ENCODE results near the gene MIEF2. TPM values are rescaled to one million over a fixed set of nuclear protein-coding genes. Genes with fewer than 3 reads are reported as not detected.

Gene MIEF2
- total and polyA plus RNA-seq, 8 donors, result 2.1 to 254 (median 9.1) TPM

- TF ChIP-seq CTCF (IDR thresholded peaks at IDR 0.05) (no peak), EP300 (IDR thresholded peaks at IDR 0.05) (no peak), POLR2AphosphoS5 (IDR thresholded peaks at IDR 0.05) (no peak), POLR2A (IDR thresholded peaks at IDR 0.05) (no peak)
- H3K4me3 ChIP-seq, result no peak overlapping the region
- peak in 1 of 2 donors; percentile 52 for DNase-seq
- no peaks in the 10 kb centered on the region for H3K27me3 ChIP-seq
- WGBS, 5 donors, result 66 to 74% (median 74%) methylated on average over 7 to 9 of the region's 9 CpGs
- peaks cover 13 to 46% (median 41%) of the 10 kb centered on the region in 4 donors for H3K36me3 ChIP-seq
- H3K4me1 ChIP-seq, result peaks cover 6 to 14% (median 11%) of the 10 kb centered on the region in 4 donors
- H3K27ac ChIP-seq, result no peak overlapping the region
- H3K9me3 ChIP-seq, result no peaks in the 10 kb centered on the region
- intact Hi-C loops (cut with DNase I; ENCODE audit: low total_unique reads), result no loop called here
These were observed 29.3 kb upstream of the MIEF2 start for GRCh38 chr17:18231164-18231563.

- intact Hi-C loops (cut with DNase I; ENCODE audit: low total_unique reads), result no loop called here
- Histone ChIP-seq H3K9me3 (no peaks in the 10 kb centered on the region), H3K27me3 (no peaks in the 10 kb centered on the region), H3K36me3 (peaks cover 18 to 74% (median 69%) of the 10 kb centered on the region in 4 donors), H3K27ac (no peak overlapping the region), H3K4me3 (no peak overlapping the region), H3K4me1 (no peaks in the 10 kb centered on the region)
- DNase-seq, result no peak
- WGBS, 5 donors, result 91 to 98% (median 94%) methylated on average over 13 to 22 of the region's 22 CpGs
- TF ChIP-seq POLR2AphosphoS5 (IDR thresholded peaks at IDR 0.05), result no peak
- TF ChIP-seq EP300 (IDR thresholded peaks at IDR 0.05), result no peak
- TF ChIP-seq POLR2A (IDR thresholded peaks at IDR 0.05), result no peak
- no peak for TF ChIP-seq CTCF (IDR thresholded peaks at IDR 0.05)
These were observed 26.5 kb upstream of the MIEF2 start for GRCh38 chr17:18233803-18234518.

GRCh38 chr17:18234853-18235380 lies 25.5 kb upstream of the MIEF2 start:
- Histone ChIP-seq H3K27ac (no peak overlapping the region), H3K4me3 (no peak overlapping the region), H3K9me3 (no peaks in the 10 kb centered on the region), H3K27me3 (no peaks in the 10 kb centered on the region), H3K4me1 (no peaks in the 10 kb centered on the region), H3K36me3 (peaks cover 18 to 84% (median 77%) of the 10 kb centered on the region in 4 donors)
- no peak for TF ChIP-seq POLR2A (IDR thresholded peaks at IDR 0.05)
- no peak for TF ChIP-seq CTCF (IDR thresholded peaks at IDR 0.05)
- no peak for TF ChIP-seq POLR2AphosphoS5 (IDR thresholded peaks at IDR 0.05)
- TF ChIP-seq EP300 (IDR thresholded peaks at IDR 0.05), result no peak
- no peak for DNase-seq
- WGBS, 5 donors, result 94 to 96% (median 96%) methylated on average over 19 to 22 of the region's 22 CpGs
- intact Hi-C loops (cut with DNase I; ENCODE audit: low total_unique reads), result no loop called here

- intact Hi-C loops (cut with DNase I; ENCODE audit: low total_unique reads), result no loop called here
- H3K27me3 ChIP-seq, result no peaks in the 10 kb centered on the region
- DNase-seq, result no peak
- no peak overlapping the region for H3K4me3 ChIP-seq
- H3K36me3 ChIP-seq, result peaks cover 18 to 93% (median 85%) of the 10 kb centered on the region in 4 donors
- H3K27ac ChIP-seq, result no peak overlapping the region
- H3K4me1 ChIP-seq, result no peaks in the 10 kb centered on the region
- TF ChIP-seq EP300 (IDR thresholded peaks at IDR 0.05) (no peak), POLR2A (IDR thresholded peaks at IDR 0.05) (no peak), CTCF (IDR thresholded peaks at IDR 0.05) (no peak), POLR2AphosphoS5 (IDR thresholded peaks at IDR 0.05) (no peak)
- no peaks in the 10 kb centered on the region for H3K9me3 ChIP-seq
- WGBS, 5 donors, result 62 to 67% (median 65%) methylated on average over 14 of the region's 14 CpGs
These were observed 24.7 kb upstream of the MIEF2 start for GRCh38 chr17:18235743-18236256.
